Measurements from ENCODE around the gene SCAMP1. TPM values are rescaled to one million over a fixed set of nuclear protein-coding genes. Genes with fewer than 3 reads are reported as not detected.

Gene SCAMP1
- total and polyA plus RNA-seq, 2 of the 8 experiments (the other 6 are each of a cell fraction or from before 2014, with no cell fraction given): 18.6 to 55.9 TPM

DNA sequence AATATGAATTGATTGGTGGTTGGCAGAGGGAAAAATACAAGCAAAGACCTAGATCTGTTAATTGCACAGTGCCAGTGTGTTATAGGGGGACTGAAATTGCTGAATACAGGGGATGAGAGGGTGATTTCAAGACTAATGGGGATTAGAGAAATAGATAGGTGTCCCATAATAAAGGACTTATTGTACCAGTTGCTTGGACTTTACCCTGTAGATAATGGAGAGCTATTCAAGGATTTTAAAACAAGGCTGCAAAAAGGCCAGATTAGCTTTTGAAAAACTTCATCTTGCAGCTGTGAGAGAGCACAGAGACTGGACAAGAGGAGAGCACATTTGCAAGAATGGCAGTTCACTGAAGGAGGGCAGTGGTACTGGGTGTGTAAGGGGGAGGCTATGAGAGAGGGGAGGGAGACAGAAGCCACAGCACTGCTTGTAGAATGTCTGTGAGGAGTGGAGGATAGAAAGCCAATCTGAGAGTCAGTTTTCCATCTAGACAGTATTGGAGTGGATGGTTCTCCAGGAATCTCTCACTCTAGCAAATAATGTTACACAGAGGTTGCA is 28.8 kb upstream of the SCAMP1 start (continued):
- TF ChIP-seq SIN3A (conservative IDR thresholded peaks at IDR 0.05 in 1 of 2, IDR thresholded peaks at IDR 0.05 in 1 of 2; ENCODE audit: low read depth in 1 of 2, low read length in 2 of 2) (no peak), TCF12 (IDR thresholded peaks at IDR 0.05; ENCODE audit: low read depth, low read length) (no peak), TAF1 (IDR thresholded peaks at IDR 0.05; ENCODE audit: low read depth, low read length) (no peak), TBP (IDR thresholded peaks at IDR 0.05; ENCODE audit: low read depth, low read length) (no peak), FOSL1 (IDR thresholded peaks at IDR 0.05; ENCODE audit: insufficient read depth, low read depth, low read length) (no peak), CHD1 (IDR thresholded peaks at IDR 0.05; ENCODE audit: low read depth, low read length) (no peak)
